HG03095 (cell line): Measurements from ENCODE around the gene SIAH1.
A peak's percentile ranks its signal among the peaks of the same experiment; 100 is the strongest.
"Not testable (repeated sequence)": the region's sequence is repeated elsewhere in the genome, so short reads cannot be mapped to it uniquely, and the experiment has no call there.

ENCODE experiments used
- ATAC-seq: cut with Tn5 transposase; IDR thresholded peaks from one replicate; pipeline ENCODE4 v1.9.1; 2021; ENCODE audit warnings: moderate library complexity; ENCODE audit not compliant: unreplicated experiment

Gene SIAH1

GRCh38 chr16:48385253-48386150 is at the start of gene SIAH1:
Gene SIAH1, minus strand, starts transcription at chr16:48385413. Its CDS starts 22,985 bp downstream, at chr16:48362428.
- ATAC-seq, result peak; percentile 53

DNA sequence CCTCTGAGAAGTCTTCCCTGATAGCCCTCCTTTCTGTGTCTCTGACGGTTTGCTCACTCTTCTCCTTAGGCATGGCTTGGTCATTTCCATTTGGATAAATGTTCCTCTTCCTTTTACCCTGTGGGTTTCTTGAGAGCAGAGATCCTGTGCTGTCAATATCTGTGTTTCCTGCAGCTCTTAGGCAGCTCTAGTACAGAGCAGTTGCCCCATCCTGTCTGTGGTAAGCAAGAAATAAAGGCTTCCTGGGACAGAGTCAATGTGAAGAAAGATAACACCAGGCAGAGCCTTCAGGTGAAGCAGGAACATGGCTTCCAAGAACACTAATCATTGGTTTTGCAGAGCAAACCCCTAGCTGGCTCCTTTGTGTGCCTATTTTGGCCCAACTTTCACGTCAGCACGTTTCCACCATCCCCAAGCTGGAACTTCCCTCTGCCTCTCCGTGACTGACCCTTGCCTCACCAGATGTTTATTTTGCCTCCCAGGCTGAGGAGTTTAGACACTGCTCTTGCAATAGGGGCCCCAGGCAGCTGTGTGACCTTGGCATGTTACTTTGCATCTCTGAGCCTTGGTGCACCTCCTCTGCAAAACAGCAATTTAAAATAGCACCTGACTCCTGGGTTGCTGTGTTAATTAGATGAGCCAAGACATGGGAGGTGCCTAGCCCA is 49.6 kb upstream of the SIAH1 start:
- no peak for ATAC-seq

GRCh38 chr16:48433850-48434530 is 48.8 kb upstream of the SIAH1 start:
- no peak for ATAC-seq

DNA sequence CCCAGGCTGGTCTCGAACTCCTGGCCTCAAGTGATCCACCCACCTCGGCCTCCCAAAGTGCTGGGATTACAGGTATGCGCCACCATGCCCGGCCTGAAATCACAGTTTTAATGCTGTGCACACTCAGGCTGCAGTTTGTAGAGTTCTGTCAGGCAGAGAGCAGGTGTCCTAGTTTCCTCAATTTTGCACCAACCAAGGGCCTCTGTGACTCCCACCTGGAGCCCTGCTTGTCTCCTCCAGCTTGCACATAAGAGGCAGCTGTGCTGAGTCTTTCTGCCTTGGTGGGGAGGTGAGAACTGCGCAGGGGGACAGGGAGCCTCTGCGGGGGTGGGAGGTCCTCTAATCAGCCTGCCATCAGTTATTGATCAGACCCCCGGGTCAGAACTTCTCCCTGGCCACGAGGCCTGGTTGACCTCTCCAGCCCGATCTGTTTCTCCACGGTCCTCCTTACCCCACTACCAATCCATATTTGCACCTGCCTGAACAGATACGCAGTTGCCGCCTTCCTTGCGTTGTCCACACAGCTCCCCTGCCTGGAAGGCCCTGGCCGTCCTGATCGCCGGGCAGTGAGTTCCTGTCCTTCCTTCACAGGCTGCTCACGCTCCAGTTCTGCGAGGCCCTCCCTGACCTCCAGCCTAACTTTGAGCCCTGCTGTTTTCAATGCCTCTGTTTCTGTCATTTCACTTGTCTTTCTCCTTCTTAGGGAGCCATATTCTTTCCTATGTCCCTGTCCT is 48.1 kb upstream of the SIAH1 start:
- no peak for ATAC-seq

- ATAC-seq, result peak; percentile 77
These were observed 46.9 kb upstream of the SIAH1 start for GRCh38 chr16:48432136-48432535.

DNA sequence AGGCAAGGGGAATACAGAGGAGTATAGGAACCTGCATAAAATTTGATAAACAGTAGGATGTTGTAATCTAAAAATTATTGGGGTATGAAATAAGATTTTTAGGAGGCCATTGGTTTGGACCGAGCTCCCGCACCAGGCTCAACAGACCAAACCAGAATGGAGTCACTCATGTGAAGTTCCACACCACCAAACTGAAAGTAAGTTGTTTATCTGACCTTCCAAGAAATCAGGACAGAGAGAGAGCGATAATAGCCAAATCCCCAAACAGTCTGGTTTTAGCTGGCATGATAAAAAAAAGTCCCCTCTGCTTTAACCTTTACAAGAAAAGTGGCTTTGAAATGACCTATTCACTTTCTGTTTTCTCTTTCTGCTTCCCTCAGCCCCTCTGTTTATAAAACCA is 45.7 kb upstream of the SIAH1 start:
- no peak for ATAC-seq

GRCh38 chr16:48426244-48427141 is 41.3 kb upstream of the SIAH1 start:
- ATAC-seq, result no peak

GRCh38 chr16:48422537-48422936 is 37.3 kb upstream of the SIAH1 start:
- ATAC-seq, result no peak

DNA sequence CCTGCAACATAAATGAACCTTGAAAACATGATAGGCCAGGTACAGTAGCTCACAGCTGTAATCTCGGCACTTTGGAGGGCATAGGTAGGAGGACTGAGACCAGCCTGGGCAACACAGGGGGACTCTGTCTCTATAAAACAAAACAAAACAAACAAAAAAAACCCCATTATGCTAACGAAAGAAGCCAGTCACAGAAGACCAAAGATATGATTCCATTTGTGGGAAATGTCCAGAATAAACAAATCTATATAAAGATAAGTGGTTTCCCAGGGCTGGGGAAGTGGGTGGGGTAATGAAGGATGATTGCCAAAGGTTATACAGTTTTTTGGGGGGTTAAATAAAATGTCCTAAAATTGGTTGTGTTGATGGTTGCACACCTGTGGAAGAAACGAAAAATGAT is 36.5 kb upstream of the SIAH1 start:
- ATAC-seq, result no peak

DNA sequence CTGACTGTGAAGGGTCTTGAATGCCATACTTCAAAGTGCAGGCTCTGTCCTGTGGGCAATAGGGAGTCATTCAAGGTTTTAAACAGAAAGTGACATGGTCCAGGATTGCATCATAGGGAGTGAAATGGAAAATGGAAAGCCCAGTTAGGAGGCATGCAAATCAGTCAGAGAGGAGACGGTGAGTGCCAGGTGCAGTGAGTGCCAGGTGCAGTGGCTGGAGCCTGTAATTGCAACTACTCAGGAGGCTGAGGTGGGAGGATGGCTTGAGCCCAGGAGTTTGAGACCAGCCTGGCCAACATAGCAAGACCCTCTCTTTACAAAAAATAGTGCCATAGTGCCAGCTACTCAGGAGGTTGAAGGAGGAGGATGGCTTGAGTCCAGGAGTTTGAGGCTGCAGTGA is 35.2 kb upstream of the SIAH1 start:
- ATAC-seq, result no peak

GRCh38 chr16:48416617-48417016 is 31.4 kb upstream of the SIAH1 start:
- not testable (repeated sequence) for ATAC-seq

DNA sequence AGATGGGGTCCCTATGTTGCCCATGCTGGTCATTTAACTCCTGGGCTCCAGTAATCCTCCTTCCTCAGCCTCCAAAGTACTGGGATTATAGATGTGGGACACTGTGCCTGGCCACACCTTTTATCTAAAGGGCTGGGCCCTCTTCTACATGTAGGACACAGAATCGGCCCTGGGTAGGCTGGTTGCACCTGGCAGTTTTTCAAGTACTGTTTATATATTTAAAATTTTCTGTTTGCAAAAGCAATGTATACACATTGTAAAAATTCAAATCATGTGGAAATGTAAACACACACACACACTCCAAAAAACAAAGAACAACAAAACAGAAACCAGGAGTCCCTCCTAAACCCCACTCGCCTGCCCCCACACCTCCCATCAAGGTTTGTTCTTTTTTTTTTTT is 28.1 kb upstream of the SIAH1 start:
- no peak for ATAC-seq

DNA sequence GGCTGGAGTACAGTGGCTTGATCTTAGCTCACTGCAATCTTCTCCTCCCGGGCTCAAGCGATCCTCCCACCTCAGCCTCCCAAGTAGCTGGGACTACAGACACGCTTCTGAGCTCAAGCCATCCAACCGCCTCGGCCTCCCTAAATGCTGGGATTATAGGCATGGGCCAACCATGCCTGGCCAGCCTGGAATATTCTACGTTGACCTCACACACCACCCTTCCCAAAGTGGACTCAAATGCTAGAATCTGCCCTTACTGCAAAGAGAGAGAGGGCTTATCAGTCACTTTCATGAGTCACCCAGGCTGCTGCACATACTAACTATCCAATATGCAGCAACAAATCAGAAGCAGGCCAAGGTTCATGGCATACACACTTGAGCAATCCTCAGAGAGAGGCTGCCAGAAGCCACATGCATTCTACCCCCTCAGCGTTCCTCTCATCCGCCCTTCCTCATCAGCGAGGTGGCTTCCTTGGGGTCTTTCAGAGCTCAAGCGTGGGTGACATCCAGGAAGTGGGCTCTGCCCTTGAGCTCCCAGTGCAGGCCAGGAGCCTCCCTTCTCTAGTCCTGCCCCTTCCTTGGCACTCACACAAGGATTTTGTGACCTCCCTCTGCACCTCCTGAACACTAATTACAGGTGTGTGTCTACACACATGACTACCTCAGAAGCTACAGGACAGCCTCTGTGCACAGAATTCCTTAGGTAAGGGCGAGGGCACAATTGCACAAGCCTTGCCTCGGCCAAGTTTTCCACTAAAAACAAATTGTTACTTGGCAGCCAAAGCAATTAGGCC is 24.8 kb upstream of the SIAH1 start:
- ATAC-seq, result no peak

- no peak for ATAC-seq
These were observed 23.5 kb upstream of the SIAH1 start for GRCh38 chr16:48408688-48409087.

DNA sequence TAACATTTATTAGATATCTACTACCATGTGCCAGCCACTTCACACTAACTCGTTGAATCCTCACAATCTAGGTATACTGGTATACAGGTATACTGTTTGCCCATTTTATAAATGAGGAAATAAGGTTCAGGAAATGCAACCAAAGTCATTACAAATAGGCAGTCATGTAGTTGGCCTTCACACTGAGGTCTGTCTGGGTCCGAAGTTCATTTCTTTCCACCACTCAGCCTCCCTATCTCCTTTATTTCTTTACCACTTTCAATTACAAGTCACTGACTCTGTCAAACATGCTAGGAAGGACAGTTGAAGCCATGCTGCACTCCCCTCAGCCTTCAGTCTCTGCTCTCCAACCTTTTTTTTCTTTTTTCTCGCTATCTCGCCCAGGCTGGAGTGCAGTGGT is 20.7 kb upstream of the SIAH1 start:
- no peak for ATAC-seq

DNA sequence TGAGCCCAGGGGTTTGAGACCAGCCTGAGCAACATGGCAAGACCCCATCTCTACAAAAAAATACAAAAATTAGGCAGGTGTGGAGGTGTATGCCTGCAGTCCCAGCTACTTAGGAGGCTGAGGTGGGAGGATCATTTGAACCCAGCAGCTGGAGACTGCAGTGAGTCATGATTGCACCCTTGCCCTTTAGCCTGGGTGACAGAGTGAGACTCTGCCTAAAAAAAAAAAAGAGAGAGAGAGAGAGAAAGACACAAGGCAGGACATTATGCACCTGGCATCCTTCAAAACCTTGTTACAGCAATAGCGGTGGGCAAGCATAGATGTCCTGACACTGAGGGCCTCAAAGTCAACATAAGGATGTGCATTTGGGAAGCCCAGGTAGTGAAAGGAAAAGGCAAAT is 19.9 kb upstream of the SIAH1 start:
- ATAC-seq, result no peak

DNA sequence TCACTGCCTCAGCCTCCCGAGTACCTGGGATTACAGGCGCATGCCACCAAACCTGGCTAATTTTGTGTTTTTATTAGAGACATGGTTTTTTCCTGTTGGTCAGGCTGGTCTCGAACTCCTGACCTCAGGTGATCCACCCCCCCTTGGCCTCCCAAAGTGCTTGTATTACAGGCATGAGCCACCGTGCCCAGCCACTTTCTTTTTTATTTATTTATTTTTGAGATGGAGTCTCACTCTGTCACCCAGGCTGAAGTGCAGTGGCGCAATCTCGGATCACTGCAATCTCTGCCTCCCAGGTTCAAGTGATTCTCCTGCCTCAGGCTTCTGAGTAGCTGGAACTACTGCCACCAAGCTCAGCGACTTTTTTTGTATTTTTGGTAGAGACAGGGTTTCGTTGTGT is 17.3 kb upstream of the SIAH1 start:
- not testable (repeated sequence) for ATAC-seq

DNA sequence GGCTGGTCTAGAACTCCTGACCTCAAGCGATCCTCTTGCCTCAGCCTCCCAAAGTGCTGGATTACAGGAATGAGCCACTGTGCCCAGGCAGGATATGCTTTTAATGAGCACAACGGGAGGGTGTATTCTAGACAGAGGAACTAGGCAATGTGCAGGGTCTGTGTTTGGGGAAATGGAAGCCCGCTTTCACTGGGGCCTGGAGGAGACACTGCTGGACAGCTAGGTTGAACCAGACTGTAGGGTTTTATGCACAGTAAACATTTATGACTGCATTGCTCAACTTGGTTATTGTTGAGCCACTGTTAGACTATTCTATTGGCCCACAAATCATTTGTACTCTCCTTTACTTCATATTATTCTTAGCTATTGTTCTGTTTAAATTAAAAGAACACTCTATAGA is 10.2 kb upstream of the SIAH1 start:
- ATAC-seq, result no peak

DNA sequence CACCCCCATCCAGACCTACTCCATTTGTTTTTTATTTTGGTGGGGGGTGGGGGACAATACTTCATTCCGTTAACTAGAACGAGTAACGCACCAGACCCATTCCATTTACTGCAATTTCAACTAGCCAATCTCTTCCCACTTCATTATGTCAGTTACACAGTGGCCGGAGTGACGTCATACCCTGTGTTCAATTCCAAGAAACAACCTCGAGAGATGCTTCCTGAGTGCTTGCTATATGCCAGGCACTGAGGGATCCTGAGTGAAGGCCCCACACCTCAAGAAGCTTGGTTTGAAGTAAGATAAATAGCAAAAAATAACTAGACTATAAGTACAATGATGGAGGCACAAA is 9.1 kb upstream of the SIAH1 start:
- ATAC-seq, result no peak
